H9 (cell line): ENCODE results near the gene MGAT5. TPM values are rescaled to one million over a fixed set of nuclear protein-coding genes. Genes with fewer than 3 reads are reported as not detected.

ENCODE experiments used
- DNase-seq: peaks from one replicate; pipeline ENCODE4 v3.0.0-alpha.2; 2017
- H2AFZ ChIP-seq: one replicate; pipeline ENCODE4 v1.6.1; 2013; ENCODE audit warnings: mild to moderate bottlenecking, low read length, control low read depth, moderate library complexity
- H2AK5ac ChIP-seq: 2 replicates; pipeline ENCODE4 v1.6.1; 2013; ENCODE audit warnings: low read length, control low read depth, mixed read lengths; ENCODE audit not compliant: insufficient read length
- H2BK120ac ChIP-seq: one replicate; pipeline ENCODE4 v1.6.1; 2013; ENCODE audit warnings: low read depth, mild to moderate bottlenecking, low read length, control low read depth, inconsistent platforms; ENCODE audit not compliant: poor library complexity, severe bottlenecking
- H2BK12ac ChIP-seq: 2 replicates; pipeline ENCODE4 v1.6.1; 2013; ENCODE audit warnings: low read length, control low read depth, mixed read lengths, low read depth; ENCODE audit not compliant: insufficient read length
- H2BK15ac ChIP-seq: 2 replicates; pipeline ENCODE4 v1.6.1; 2013; ENCODE audit warnings: low read depth, low read length, control low read depth
- H2BK20ac ChIP-seq: one replicate; pipeline ENCODE4 v1.6.1; 2013; ENCODE audit warnings: low read depth, mild to moderate bottlenecking, low read length, control low read depth, inconsistent platforms; ENCODE audit not compliant: poor library complexity, severe bottlenecking
- H2BK5ac ChIP-seq: 2 replicates; pipeline ENCODE4 v1.6.1; 2013; ENCODE audit warnings: low read length, control low read depth, mixed read lengths; ENCODE audit not compliant: insufficient read length
- H3K14ac ChIP-seq: 2 replicates; pipeline ENCODE4 v1.6.1; 2013; ENCODE audit warnings: low read length, control low read depth; ENCODE audit not compliant: insufficient read depth
- H3K18ac ChIP-seq: 2 replicates; pipeline ENCODE4 v1.6.1; 2013; ENCODE audit warnings: low read depth, mild to moderate bottlenecking, mixed read lengths, low read length, control low read depth; ENCODE audit not compliant: insufficient read length
- H3K23ac ChIP-seq: 2 replicates; pipeline ENCODE4 v1.6.1; 2013; ENCODE audit warnings: low read length, control low read depth, mixed read lengths, low read depth; ENCODE audit not compliant: insufficient read length
- H3K23me2 ChIP-seq: 2 replicates; pipeline ENCODE4 v1.6.1; 2013; ENCODE audit warnings: low read depth, mild to moderate bottlenecking, mixed read lengths, low read length, control low read depth; ENCODE audit not compliant: insufficient read length, poor library complexity, severe bottlenecking
- H3K27ac ChIP-seq: 2 replicates; pipeline ENCODE4 v1.5.1; 2013; ENCODE audit warnings: low read length, control low read depth, mixed read lengths, low read depth; ENCODE audit not compliant: insufficient read length
- H3K27me3 ChIP-seq: 2 replicates; pipeline ENCODE4 v1.6.1; 2013; ENCODE audit warnings: low read length, control low read depth, inconsistent platforms; ENCODE audit not compliant: insufficient read depth
- H3K4ac ChIP-seq: 2 replicates; pipeline ENCODE4 v1.6.1; 2013; ENCODE audit warnings: low read depth, mild to moderate bottlenecking, control low read depth, inconsistent platforms, low read length, moderate library complexity
- H3K4me1 ChIP-seq: 2 replicates; pipeline ENCODE4 v1.6.1; 2013; ENCODE audit warnings: low read length, control low read depth, inconsistent platforms; ENCODE audit not compliant: insufficient read depth
- H3K4me2 ChIP-seq: 2 replicates; pipeline ENCODE4 v1.6.1; 2013; ENCODE audit warnings: low read length, control low read depth, mixed read lengths; ENCODE audit not compliant: insufficient read length, insufficient read depth
- H3K56ac ChIP-seq: 2 replicates; pipeline ENCODE4 v1.6.1; 2013; ENCODE audit warnings: low read depth, mild to moderate bottlenecking, mixed read lengths, low read length, control low read depth; ENCODE audit not compliant: insufficient read length
- H3K79me1 ChIP-seq: 2 replicates; pipeline ENCODE4 v1.6.1; 2013; ENCODE audit warnings: low read depth, mild to moderate bottlenecking, moderate library complexity, low read length, control low read depth, inconsistent platforms; ENCODE audit not compliant: insufficient read depth, poor library complexity, severe bottlenecking
- H3K79me2 ChIP-seq: 2 replicates; pipeline ENCODE4 v1.6.1; 2013; ENCODE audit warnings: low read length, control low read depth, inconsistent platforms; ENCODE audit not compliant: insufficient read depth
- H3K9ac ChIP-seq: 2 replicates; pipeline ENCODE4 v1.6.1; 2013; ENCODE audit warnings: low read length, control low read depth, mixed read lengths; ENCODE audit not compliant: insufficient read length; ENCODE audit errors: extremely low read depth
- H3K9me3 ChIP-seq: one replicate; pipeline ENCODE4 v1.6.1; 2013; ENCODE audit warnings: low read depth, low read length, inconsistent platforms; ENCODE audit not compliant: control insufficient read depth
- H3T11ph ChIP-seq: one replicate; pipeline ENCODE4 v1.6.1; 2013; ENCODE audit warnings: mild to moderate bottlenecking, low read length, control low read depth, inconsistent platforms
- H4K20me1 ChIP-seq: one replicate; pipeline ENCODE4 v1.6.1; 2013; ENCODE audit not compliant: control insufficient read depth, insufficient read length, insufficient read depth
- H4K5ac ChIP-seq: 2 replicates; pipeline ENCODE4 v1.6.1; 2013; ENCODE audit warnings: low read depth, mild to moderate bottlenecking, mixed read lengths, low read length, control low read depth; ENCODE audit not compliant: insufficient read length
- H4K8ac ChIP-seq: replicated peaks from 2 replicates; pipeline ENCODE4 v1.6.1; 2013; ENCODE audit warnings: low read length, control low read depth, mixed read lengths, low read depth; ENCODE audit not compliant: insufficient read length
- H4K91ac ChIP-seq: 2 replicates; pipeline ENCODE4 v1.6.1; 2013; ENCODE audit warnings: low read depth, mild to moderate bottlenecking, moderate library complexity, mixed read lengths, low read length, control low read depth; ENCODE audit not compliant: insufficient read length
- H3K27ac Mint-ChIP-seq, 3 experiments: 2 replicates in 2 of 3; 3 replicates in 1 of 3; pipeline ENCODE4 v1.8.0; 2020 to 2021; ENCODE audit warnings: mixed read lengths in 3 of 3, mild to moderate bottlenecking in 1 of 3, moderate library complexity in 1 of 3
- H3K27me3 Mint-ChIP-seq: 2 replicates; pipeline ENCODE4 v1.8.0; 2021; ENCODE audit warnings: low read depth, mild to moderate bottlenecking, moderate library complexity, mixed read lengths
- H3K36me3 Mint-ChIP-seq, 3 experiments: 2 replicates in 2 of 3; 3 replicates in 1 of 3; pipeline ENCODE4 v1.8.0; 2020 to 2021; ENCODE audit warnings: low read depth in 3 of 3, mixed read lengths in 3 of 3; ENCODE audit not compliant: insufficient read depth in 1 of 3
- H3K4me1 Mint-ChIP-seq, 2 experiments: 2 replicates each; pipeline ENCODE4 v1.8.0; 2020; ENCODE audit warnings: mixed read lengths in 2 of 2
- H3K4me3 Mint-ChIP-seq, 2 experiments: 2 replicates in 1 of 2; 3 replicates in 1 of 2; pipeline ENCODE4 v1.8.0; 2020 to 2021; ENCODE audit warnings: mild to moderate bottlenecking in 2 of 2, mixed read lengths in 2 of 2, moderate library complexity in 1 of 2
- H3K9me3 Mint-ChIP-seq, 2 experiments: 2 replicates in 1 of 2; 3 replicates in 1 of 2; pipeline ENCODE4 v1.8.0; 2020; ENCODE audit warnings: mild to moderate bottlenecking in 2 of 2, mixed read lengths in 2 of 2, moderate library complexity in 1 of 2
- CTCF ChIP-seq: fragments of 200-600 bp; sonication (generic); conservative IDR thresholded peaks from 3 replicates; pipeline ENCODE4 v1.8.0; 2021; ENCODE audit warnings: antibody characterized with exemption, mild to moderate bottlenecking
- WGBS: extraction: QIAGEN DNeasy Blood & Tissue Kit; methylation state at CpG from one replicate; pipeline ENCODE4 v1.1.7; 2013; ENCODE audit warnings: missing lambda C conversion rate, low lambda C conversion rate, mixed read lengths; ENCODE audit not compliant: insufficient read length; ENCODE audit errors: extremely low coverage; 5-methylcytosine and 5-hydroxymethylcytosine counted together
- total RNA-seq: library from RNA; stranded (reverse); gene quantifications from 2 replicates; pipeline ENCODE4 v1.2.1, GENCODE V29; 2021

MGAT5 gene
- total RNA-seq, 1 experiment from 2014 or later = 25.7 TPM

GRCh38 chr2:134244587-134244986 is 9.3 kb upstream of the MGAT5 start:
- Histone ChIP-seq H3K56ac (no peak overlapping the region), H4K5ac (no peak overlapping the region), H3K23me2 (no peaks in the 10 kb centered on the region), H2AK5ac (no peak overlapping the region), H3K23ac (no peak overlapping the region), H3K27ac (no peak overlapping the region), H3T11ph (no peak overlapping the region), H3K9me3 (no peaks in the 10 kb centered on the region), H3K27me3 (no peaks in the 10 kb centered on the region), H2BK15ac (no peak overlapping the region), H3K4ac (no peak overlapping the region), H3K18ac (no peak overlapping the region), H3K79me2 (peaks cover 2% of the 10 kb centered on the region; the same call in 1 of the 2 replicates), H3K14ac (no peak overlapping the region), H4K91ac (no peak overlapping the region), H2BK20ac (no peak overlapping the region), H2BK12ac (no peak overlapping the region), H3K4me2 (no peak overlapping the region), H4K8ac (no peak overlapping the region), H2BK5ac (no peak overlapping the region), H2AFZ (no peak overlapping the region), H3K4me1 (0 out of 2 replicates have a peak, but pooled peaks cover 2% of the 10 kb centered on the region), H3K9ac (no peak overlapping the region), H4K20me1 (no peaks in the 10 kb centered on the region), H3K79me1 (peaks cover 2% of the 10 kb centered on the region), H2BK120ac (no peak overlapping the region)
- peaks cover 1% of the 10 kb centered on the region; the same call in 1 of the 2 replicates for H3K27me3 Mint-ChIP-seq
- no peak for TF ChIP-seq CTCF
- WGBS = no CpG with 5 or more reads among the region's 3 CpGs
- no peak overlapping the region for H3K4me3 Mint-ChIP-seq
- no peaks in the 10 kb centered on the region for H3K36me3 Mint-ChIP-seq
- H3K4me1 Mint-ChIP-seq = peaks cover 13 to 14% of the 10 kb centered on the region in 2 experiments
- no peak for DNase-seq
- H3K9me3 Mint-ChIP-seq = no peaks in the 10 kb centered on the region
- peak overlapping the region in 1 of 3 experiments; percentile 50; a peak in 1 of 7 replicates for H3K27ac Mint-ChIP-seq
